HG03342 (cell line): ENCODE data around the gene ZFP3.
"Not testable (repeated sequence)": the region's sequence is repeated elsewhere in the genome, so short reads cannot be mapped to it uniquely, and the experiment has no call there.

ENCODE experiments used
- ATAC-seq: cut with Tn5 transposase; IDR thresholded peaks from one replicate; pipeline ENCODE4 v1.9.1; 2021; ENCODE audit warnings: mild to moderate bottlenecking, moderate library complexity; ENCODE audit not compliant: unreplicated experiment

The ZFP3 gene

GRCh38 chr17:5137511-5138197 is 59.4 kb downstream of the ZFP3 start:
- not testable (repeated sequence) for ATAC-seq

DNA sequence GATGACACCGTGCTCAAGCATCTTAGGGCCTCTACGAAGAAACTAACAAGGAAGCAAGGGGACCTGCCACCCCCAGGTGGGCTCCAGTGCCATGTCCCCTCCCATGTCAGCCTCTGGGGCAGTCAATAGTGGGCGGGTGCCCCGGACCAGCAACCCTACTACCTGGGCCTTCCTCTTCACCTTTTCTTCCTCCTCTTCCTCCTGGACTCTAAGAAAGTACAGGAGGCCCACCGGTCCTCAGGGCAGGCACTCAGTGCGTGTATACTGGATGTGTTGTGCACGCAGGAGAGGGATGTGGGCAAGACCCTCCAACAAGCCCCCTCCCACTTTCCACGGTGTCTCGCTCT is 59.9 kb downstream of the ZFP3 start:
- not testable (repeated sequence) for ATAC-seq

DNA sequence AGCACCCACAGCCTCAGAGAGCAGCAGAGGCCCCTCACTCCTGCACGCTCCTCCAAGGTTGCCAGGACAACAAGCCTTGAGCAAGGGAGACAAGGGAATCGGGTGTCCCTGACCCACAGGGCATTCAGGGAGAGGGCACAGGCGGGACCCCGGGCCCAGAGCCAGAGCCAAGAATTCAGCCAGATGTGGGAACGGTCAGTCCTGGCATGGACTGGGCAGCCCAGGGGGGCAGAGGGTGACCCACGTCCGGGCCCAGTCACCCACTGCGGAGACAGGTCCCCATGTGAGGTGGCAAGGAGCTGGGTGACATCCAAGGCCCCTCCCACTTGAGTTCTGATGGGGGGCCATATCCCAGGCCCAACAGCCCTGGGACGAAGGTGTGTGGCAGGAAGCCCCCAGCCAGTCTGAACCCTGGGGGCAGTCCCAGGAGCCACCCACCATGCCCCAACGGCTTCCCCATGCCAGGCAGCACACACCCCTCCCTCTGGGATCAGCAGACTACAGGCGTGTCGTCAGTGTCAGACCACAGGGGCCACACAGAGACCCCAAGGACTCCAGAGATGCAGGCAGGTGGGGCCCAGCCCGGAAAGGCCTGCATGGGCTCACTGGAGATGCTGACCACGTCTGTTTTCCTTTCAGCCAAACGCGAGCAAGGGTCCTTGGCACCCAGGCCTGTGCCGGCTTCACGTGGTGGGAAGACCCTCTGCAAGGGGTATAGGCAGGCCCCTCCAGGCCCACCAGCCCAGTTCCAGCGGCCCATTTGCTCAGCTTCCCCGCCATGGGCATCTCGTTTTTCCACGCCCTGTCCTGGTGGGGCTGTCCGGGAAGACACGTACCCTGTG is 60.6 kb downstream of the ZFP3 start:
- ATAC-seq, result no peak

DNA sequence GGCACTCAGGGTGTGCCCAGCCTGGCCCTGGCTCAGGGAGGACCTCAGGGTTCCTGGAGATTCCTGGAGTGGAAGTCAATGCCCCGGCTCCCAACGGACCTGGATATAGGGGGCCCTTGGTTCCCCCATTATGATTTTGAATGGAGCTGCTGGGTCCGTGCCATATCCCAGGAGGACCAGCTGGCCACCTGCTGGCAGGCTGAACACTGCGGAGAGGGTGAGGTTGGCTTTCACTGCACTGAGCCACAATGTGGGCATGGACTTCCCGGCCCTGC is 61.1 kb downstream of the ZFP3 start:
- no peak for ATAC-seq

GRCh38 chr17:5142877-5143276 is 64.6 kb downstream of the ZFP3 start:
- not testable (repeated sequence) for ATAC-seq
